LoVo (cell line): ENCODE measurements around the gene STRBP.
"Not testable (repeated sequence)": the region's sequence is repeated elsewhere in the genome, so short reads cannot be mapped to it uniquely, and the experiment has no call there.

ENCODE experiments used
- DNase-seq: peaks from one replicate; pipeline ENCODE4 v3.0.0-alpha.2; 2016; ENCODE audit warnings: low spot score

The STRBP gene

GRCh38 chr9:123282362-123283047 lies 14.1 kb upstream of the STRBP start:
- DNase-seq = peak; percentile 72

- no peak for DNase-seq
Measured at GRCh38 chr9:123281659-123282350, 13.4 kb upstream of the STRBP start.

GRCh38 chr9:123278879-123279493 lies 10.6 kb upstream of the STRBP start:
- DNase-seq = not testable (repeated sequence)

- DNase-seq = no peak
Measured at GRCh38 chr9:123278361-123278760, 10.0 kb upstream of the STRBP start.

- no peak for DNase-seq
Measured at GRCh38 chr9:123276551-123276950, 8.2 kb upstream of the STRBP start.

GRCh38 chr9:123271133-123271532 lies 2.7 kb upstream of the STRBP start:
- not testable (repeated sequence) for DNase-seq

GRCh38 chr9:123269281-123269680 lies 895 bp upstream of the STRBP start:
- DNase-seq = no peak

GRCh38 chr9:123268199-123268464 lies 254 bp downstream of the STRBP start:
- no peak for DNase-seq

- DNase-seq = no peak
Measured at GRCh38 chr9:123267481-123268198, 746 bp downstream of the STRBP start.

GRCh38 chr9:123266655-123267399 lies 1.6 kb downstream of the STRBP start:
- DNase-seq = no peak

- no peak for DNase-seq
Measured at GRCh38 chr9:123265833-123266232, 2.6 kb downstream of the STRBP start.

- DNase-seq = no peak
Measured at GRCh38 chr9:123263227-123263626, 5.2 kb downstream of the STRBP start.

- no peak for DNase-seq
Measured at GRCh38 chr9:123262338-123262737, 6.0 kb downstream of the STRBP start.

- DNase-seq = no peak
Measured at GRCh38 chr9:123261006-123261677, 7.2 kb downstream of the STRBP start.

GRCh38 chr9:123260340-123260739 lies 8.0 kb downstream of the STRBP start:
- DNase-seq = no peak

GRCh38 chr9:123257276-123257675 lies 11.1 kb downstream of the STRBP start:
- no peak for DNase-seq

GRCh38 chr9:123255718-123256117 lies 12.7 kb downstream of the STRBP start:
- DNase-seq = no peak

- no peak for DNase-seq
Measured at GRCh38 chr9:123253204-123253603, 15.2 kb downstream of the STRBP start.

GRCh38 chr9:123251741-123252140 lies 16.6 kb downstream of the STRBP start:
- DNase-seq = no peak

- DNase-seq = no peak
Measured at GRCh38 chr9:123251324-123251723, 17.1 kb downstream of the STRBP start.

GRCh38 chr9:123250504-123250903 lies 17.9 kb downstream of the STRBP start:
- no peak for DNase-seq

- not testable (repeated sequence) for DNase-seq
Measured at GRCh38 chr9:123249162-123249561, 19.2 kb downstream of the STRBP start.
